ENCODE results near the gene AMOTL2.

AMOTL2 gene

DNA sequence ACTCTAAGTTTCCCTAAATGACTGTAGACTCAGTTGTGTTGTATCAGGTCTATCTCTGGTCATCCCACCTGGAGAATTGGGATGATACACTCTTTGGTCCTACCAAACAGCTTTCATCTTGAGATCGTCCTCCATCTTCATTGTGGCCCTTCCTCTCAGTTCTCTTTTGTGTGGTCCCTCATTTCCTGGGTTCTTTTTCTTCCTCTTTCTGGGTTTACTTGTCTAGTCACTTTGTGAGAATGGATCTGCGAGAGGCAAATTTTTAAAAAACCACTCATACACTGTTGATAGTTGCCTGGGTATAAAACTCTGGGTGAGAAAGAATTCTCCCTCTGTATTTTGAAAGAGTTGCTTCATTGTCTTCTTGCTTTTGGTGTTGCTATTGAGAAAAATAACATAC is 6.0 kb upstream of the AMOTL2 start:
- no peak for DNase-seq (ENCODE audit: extremely low read depth, low read depth)
- TF ChIP-seq, protein P1, sequence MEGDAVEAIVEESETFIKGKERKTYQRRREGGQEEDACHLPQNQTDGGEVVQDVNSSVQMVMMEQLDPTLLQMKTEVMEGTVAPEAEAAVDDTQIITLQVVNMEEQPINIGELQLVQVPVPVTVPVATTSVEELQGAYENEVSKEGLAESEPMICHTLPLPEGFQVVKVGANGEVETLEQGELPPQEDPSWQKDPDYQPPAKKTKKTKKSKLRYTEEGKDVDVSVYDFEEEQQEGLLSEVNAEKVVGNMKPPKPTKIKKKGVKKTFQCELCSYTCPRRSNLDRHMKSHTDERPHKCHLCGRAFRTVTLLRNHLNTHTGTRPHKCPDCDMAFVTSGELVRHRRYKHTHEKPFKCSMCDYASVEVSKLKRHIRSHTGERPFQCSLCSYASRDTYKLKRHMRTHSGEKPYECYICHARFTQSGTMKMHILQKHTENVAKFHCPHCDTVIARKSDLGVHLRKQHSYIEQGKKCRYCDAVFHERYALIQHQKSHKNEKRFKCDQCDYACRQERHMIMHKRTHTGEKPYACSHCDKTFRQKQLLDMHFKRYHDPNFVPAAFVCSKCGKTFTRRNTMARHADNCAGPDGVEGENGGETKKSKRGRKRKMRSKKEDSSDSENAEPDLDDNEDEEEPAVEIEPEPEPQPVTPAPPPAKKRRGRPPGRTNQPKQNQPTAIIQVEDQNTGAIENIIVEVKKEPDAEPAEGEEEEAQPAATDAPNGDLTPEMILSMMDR (IDR thresholded peaks at IDR 0.05; ENCODE audit: low read depth, low read length) = no peak

DNA sequence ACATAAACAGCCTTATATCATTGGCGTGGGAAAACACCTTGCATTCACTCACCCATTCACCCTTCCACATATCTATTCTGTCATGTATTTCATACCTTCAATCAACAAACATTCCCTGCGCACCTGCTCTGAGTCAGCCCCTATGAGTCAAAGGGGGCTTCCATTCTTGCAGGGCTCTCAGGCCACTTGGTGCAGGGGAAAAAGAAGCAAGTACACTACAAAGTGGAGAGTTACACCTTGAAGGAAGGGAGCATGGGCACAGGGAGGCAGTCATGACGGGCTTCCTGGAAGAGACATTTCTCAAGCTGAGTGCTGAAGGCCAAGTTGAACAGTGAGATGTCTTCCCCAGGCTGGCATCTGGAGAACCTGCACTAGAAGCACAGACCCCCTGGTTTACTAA is 4.6 kb upstream of the AMOTL2 start:
- TF ChIP-seq, protein P1 (IDR thresholded peaks at IDR 0.05; ENCODE audit: low read depth, low read length) = no peak
- DNase-seq (ENCODE audit: extremely low read depth, low read depth) = no peak

DNA sequence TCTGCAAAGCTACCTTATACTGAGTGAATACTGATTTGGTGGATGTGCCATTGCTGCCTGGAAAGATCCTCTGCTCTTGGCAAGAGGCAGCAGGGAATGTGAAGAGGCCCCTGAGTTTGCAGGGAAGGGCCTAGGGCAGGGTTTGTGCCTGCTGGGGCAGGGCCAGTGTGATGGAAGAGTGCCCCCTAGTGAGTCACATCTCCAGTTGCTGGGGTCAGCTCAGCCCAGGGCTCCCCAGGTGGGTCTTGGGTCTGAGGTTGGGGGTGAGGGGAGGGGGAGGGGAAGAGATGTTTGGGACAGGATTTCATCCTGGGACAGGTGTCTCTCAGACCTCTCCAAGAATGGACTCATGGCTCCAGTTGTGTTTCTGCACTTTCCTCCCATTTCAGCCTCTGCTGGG is 4.1 kb upstream of the AMOTL2 start:
- TF ChIP-seq, protein P1 (IDR thresholded peaks at IDR 0.05; ENCODE audit: low read depth, low read length) = peak; percentile 12
- DNase-seq (ENCODE audit: extremely low read depth, low read depth) = no peak

- TF ChIP-seq, protein P1 (IDR thresholded peaks at IDR 0.05; ENCODE audit: low read depth, low read length) = no peak
- DNase-seq (ENCODE audit: extremely low read depth, low read depth) = no peak
Observed at GRCh38 chr3:134377896-134378295, 3.6 kb upstream of the AMOTL2 start.

DNA sequence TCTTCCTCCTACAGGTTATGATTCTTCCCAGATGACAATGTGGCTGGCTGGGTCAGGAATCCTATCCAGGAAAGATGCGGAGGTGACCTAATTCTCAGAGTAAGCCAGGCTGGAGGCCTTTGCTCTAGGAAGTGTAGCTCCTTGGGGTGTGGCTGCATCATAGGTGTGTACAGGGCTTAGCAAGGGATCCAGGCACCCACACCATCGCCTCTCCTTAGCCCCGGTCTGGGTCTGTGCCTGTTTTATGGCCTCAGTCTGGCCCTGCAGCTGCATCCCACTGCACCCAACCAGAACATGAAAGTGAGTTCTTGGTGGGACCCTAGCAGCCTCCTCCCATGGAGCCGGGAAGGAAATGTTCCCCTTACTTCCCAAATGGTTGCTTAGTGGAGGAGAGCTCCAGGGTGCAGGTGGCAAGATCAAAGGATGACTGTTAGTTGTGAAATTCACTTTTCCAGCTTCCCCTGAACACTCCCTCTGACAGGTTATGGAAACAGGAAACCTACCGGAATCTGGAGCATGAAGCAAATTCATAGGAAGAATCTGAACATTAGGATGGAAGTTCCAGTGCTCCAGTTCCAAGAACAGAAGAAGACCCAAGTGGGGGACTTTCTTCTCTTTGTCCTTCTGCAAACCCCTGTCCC is 2.7 kb upstream of the AMOTL2 start:
- TF ChIP-seq, protein P1 (IDR thresholded peaks at IDR 0.05; ENCODE audit: low read depth, low read length) = no peak
- no peak for DNase-seq (ENCODE audit: extremely low read depth, low read depth)

GRCh38 chr3:134376385-134376765 is 2.1 kb upstream of the AMOTL2 start:
- TF ChIP-seq, protein P1 (IDR thresholded peaks at IDR 0.05; ENCODE audit: low read depth, low read length) = no peak
- DNase-seq (ENCODE audit: extremely low read depth, low read depth) = no peak

DNA sequence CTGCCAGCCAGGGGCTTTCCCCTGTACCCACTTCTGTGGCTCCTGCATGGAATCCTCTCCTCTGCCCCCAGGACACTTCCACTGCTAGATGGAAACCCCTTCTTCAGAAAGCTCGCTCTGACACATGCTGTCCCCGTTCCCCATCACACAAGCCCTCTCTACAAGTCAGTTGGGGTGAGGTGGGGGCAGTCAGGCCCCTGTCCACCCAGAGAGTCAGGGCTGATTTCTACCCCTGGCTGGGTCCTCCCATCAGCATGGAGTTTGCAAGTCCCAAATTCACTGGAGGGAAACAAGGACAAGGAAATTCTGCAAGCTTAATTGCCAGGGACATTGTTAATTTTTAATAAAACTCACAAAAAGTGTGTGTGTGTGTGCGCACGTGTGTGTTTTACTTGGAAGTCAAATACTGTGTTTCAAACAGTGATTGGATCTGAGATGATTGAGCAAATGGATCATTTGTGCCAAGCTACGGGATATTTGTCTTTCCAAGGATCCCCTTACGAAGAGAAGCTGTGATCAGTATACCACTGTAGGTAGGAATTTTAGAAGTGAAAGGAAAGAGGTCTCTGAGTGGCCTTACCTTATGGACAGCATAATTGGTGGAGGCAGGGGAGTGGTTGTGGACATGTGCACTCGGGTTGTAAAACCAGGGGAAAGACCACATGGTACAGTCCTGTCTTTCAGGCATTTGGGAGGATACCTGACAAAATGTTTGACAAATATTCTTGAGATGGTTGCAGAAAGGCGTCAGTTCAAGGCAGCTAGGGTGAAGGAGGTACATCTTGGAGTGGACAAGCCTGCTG is 1.5 kb upstream of the AMOTL2 start:
- no peak for DNase-seq (ENCODE audit: extremely low read depth, low read depth)
- TF ChIP-seq, protein P1 (IDR thresholded peaks at IDR 0.05; ENCODE audit: low read depth, low read length) = no peak
